ENCODE results near the gene ITGA8.

GRCh38 chr10:15540727-15541126 lies 179.0 kb downstream of the ITGA8 start:
- TF ChIP-seq POLR2A (IDR thresholded peaks at IDR 0.05) (no peak), CTCF (IDR thresholded peaks at IDR 0.05) (no peak), POLR2AphosphoS5 (IDR thresholded peaks at IDR 0.05) (no peak), EP300 (IDR thresholded peaks at IDR 0.05) (no peak)
